NCI-H748 treated with DMSO at 0.1 percent for 48 hours (cell line): ENCODE results near the gene SNTG2.
A peak's percentile ranks its signal among the peaks of the same experiment; 100 is the strongest.

Experiments
- DNase-seq: peaks from one replicate; lab custom pipeline; 2025; lab: John Stamatoyannopoulos, UW

Gene SNTG2

GRCh38 chr2:1002350-1002749 is 51.7 kb downstream of the SNTG2 start:
- DNase-seq = no peak

DNA sequence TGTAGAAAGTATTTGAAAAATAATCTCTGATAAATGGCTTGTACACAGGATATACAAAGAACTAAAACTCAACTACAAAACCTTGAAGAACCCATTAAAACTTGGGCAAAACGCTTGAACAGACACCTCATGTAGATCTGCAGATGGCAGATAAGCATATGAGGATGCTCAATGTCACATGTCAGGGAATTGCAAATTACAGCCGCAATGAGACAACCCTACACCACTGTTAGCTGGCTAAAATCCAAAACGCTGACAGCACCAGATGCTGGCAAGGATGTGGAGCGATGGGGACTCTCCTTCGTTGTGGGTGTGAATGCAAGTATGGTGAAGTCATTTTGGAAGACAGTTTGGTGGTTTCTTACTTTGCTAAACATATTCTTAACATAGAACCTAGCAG is 53.7 kb downstream of the SNTG2 start:
- no peak for DNase-seq

DNA sequence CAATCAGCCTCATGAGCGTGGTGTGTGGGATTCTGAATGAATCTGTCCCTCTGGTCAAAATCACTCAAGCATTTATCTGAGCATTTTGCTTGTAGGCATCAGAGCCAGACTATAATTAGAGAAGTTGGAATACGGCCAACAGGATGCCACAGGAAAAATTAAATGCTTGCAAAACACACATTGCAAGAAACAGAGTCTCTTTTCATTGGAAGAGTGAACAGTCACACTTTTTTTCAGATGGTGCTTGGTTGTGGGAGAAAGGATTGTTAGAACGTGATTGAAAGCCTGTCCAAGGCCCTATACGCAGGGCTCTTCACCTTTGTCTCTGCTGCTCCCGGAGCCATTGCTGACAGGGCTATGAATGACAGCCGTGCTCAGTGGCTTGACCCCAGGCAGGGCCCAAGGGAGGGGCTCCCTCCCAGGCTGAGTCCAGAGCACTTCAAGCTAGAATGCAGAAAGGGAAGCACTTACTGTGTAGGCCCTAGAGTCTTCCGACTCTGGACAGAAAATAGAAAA is 59.8 kb downstream of the SNTG2 start:
- DNase-seq = peak; percentile 79

DNA sequence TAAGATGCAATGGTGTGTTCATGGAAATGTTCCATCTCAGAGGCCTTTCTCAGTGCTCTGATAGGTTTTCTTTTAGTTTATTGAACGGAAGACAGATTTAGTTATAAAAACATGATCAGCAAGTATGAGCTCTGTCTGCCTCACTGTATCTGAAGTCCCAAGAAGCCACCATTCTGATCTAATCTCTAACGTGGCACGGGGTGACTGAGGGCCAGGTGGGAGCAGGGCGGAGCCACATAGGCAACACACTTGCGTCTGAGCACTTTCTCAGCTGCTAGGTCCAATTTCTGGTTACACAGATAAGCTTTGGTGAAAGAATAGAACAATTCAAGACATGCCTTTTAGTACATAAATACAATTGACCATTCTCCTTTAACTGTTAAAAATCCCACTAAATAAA is 60.4 kb downstream of the SNTG2 start:
- no peak for DNase-seq

GRCh38 chr2:1011985-1012384 is 61.3 kb downstream of the SNTG2 start:
- DNase-seq = no peak

DNA sequence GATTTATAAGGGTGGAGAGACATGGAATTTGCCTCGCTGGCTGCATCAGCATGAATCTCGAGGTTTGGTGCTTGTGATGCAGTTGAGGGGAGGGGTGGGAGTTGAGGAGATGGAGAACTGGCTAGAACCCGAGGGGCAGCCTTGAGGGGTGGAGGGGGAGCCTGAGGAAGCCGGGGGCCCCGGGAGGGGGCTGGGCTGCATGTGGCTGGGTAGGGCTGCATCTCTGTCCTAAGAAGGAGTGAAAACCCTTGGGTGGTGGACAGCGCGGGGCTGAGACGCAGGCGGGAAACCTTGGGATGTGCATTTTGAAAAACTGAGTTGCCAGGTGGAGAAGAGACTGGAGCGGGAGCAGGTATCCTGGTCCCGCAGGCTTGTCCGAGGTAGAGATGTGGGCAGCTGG is 64.2 kb downstream of the SNTG2 start:
- no peak for DNase-seq

DNA sequence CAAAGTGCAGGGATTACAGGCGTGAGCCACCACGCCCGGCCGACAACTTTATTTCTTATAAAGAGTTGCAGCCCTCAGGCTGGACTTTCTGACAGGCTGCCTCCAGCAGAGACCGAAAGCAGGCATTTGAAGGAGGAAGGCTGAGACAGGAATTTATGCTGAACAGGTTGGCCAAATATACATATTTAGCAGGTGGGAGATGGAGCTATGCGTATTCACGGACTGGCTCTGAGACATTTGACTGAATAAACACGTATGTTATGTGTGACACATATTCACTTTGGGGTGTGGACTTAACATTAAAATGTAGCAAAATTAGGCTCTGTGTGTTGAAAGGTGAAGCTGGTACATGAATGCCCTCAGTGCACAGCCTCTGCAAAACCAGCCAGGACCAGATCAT is 65.9 kb downstream of the SNTG2 start:
- DNase-seq = no peak

DNA sequence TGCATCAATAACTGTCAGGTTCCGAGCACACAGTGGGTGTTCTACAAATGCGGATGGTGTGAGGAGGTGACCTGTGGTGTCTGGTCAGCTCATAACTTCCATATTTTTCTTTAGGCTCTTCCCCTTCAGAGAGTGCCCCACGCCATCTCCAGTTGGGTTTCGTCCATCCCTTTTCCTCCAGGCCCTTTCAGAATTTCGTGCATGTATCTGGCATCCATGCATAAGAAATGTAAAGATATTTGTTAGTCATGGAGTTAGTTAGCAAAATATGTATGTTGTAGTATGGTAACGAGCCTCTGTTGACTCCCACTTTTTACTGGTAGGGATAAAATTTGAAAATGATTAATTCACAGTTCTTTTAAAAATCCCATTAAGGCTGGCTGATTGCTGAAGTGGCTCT is 67.2 kb downstream of the SNTG2 start:
- DNase-seq = no peak

DNA sequence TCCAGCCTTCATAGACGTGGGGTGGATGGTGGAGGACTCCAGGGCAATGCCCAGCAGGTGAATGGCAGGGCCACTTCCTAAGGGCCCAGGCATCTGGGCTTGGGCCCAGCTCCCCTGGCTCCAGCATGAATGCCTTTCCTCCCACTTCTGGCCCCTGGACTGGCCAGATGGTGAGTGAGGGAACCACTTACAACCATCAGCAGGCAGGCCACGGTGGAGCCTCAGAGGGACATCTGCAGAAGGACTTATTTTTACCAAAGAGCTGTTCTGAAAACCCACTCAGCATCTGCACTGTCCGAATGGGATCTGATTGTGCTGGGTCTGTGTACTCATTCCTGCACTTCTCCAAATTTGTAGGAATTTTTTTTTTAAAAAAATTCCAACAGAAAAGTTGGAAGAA is 69.6 kb downstream of the SNTG2 start:
- DNase-seq = no peak

DNA sequence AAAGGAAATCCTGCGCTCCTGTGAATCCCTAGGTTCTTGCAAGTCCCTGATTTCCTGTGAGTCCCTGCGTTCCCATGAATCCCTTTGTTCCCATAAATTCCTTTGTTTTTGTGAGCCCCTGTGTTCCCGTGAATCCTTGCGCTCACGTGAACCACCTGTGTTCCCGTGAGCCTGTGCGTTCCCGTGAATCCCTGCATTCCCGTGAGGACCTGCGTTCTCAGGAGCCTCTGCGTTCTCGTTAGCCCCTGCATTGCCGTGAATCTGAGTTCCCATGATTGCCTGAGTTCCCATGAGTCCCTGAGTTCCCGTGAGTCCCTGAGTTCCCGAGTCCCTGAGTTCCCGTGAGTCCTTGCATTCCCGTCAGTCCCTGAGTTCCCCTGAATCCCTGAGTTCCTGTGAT is 71.5 kb downstream of the SNTG2 start:
- no peak for DNase-seq

- DNase-seq = no peak
Observed at GRCh38 chr2:1024981-1025380, 74.3 kb downstream of the SNTG2 start.

DNA sequence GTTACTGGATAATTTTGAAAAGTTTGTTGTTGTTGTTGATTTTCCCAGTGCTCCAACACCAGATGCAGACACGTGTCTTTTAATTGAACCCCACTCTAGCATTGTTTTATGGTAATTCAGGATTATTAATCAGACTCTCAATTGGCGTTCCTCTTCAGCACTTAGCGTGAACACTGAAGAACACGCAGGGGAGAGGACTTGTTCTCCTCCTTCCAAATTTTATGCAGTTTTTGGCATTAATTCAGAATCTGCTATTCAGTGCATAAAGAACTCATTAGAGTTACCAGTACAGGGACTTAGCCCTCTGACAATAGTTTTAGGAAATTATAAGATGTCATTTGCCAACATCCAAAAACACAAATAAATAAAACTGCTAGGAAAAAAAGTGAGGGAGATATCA is 75.5 kb downstream of the SNTG2 start:
- DNase-seq = no peak

GRCh38 chr2:1028831-1029230 is 78.2 kb downstream of the SNTG2 start:
- DNase-seq = no peak

DNA sequence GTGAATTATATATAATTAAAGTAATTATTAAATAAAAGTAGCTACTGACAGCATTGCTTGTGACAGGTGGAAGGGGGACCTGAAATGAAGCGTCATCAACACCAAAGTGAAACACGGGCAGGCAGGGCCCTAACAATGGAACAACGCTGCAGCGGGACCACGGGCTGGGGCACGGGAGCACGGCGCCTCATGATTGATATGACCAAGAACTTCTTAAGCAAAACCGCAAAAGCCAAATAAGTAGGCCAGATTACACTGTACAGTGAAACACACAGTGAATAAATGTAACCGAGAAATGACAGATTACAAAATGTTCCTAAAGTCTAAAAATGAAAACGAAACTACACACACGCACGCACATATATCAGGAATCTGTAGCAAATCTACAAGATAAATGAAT is 81.4 kb downstream of the SNTG2 start:
- no peak for DNase-seq

DNA sequence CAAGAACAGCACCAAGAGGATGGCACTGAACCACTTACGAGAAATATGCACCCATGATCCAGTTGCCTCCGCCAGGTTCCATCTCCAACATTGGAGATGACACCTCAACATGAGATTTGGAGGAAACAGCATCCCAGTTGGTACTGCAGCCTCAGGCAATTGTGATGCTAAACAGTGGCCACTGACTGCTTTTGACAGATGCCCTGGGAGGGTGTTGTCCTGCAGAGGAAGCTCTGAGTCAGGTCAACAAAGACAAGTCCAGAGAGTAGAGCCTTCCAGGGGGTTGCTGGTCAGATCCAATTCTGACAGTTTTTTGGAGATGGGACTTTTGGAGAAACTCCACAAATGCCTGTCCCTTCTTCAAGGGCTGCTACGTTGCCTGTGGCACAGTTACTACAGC is 82.4 kb downstream of the SNTG2 start:
- DNase-seq = no peak

GRCh38 chr2:1037066-1037465 is 86.4 kb downstream of the SNTG2 start:
- no peak for DNase-seq

DNA sequence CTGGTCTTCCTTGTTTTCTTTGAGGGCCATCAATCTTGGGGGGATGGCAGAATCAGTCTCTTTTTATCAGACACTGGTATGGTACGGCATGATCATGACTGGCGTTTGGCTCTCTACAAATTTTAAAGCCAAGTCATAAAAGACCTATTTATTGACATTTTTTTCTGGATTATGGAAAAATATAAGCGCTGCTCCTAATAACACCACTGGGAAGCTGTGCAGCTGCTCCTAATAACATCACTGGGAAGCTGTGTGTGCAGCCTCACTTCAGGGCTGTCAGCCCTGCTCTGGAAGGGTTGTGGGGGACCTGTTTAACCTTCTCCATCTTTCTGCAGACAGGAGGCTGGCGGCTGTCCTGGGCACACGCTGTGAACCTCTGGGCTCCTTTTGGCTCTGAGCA is 88.9 kb downstream of the SNTG2 start:
- DNase-seq = no peak

- DNase-seq = peak; percentile 17
Observed at GRCh38 chr2:1041012-1041805, 90.6 kb downstream of the SNTG2 start.

DNA sequence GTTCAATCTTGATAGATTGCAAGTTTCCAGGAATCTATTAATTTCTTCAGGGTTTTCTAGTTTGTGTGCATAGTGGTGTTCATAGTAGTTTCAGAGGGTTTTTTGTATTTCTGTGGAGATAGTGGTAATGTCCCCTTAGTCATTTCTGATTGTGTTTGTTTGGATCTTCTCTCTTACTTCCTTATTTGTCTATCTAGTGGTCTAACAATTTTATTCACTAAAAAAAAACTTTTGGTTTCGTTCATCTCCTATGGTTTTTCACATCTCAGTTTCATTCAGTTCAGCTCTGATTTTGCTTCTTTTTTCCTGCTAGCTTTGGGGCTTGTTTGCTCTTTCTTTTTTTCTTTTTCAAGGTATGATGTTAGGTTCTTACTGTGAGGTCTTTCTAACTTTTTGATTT is 94.5 kb downstream of the SNTG2 start:
- no peak for DNase-seq

- no peak for DNase-seq
Observed at GRCh38 chr2:1046067-1046466, 95.4 kb downstream of the SNTG2 start.

DNA sequence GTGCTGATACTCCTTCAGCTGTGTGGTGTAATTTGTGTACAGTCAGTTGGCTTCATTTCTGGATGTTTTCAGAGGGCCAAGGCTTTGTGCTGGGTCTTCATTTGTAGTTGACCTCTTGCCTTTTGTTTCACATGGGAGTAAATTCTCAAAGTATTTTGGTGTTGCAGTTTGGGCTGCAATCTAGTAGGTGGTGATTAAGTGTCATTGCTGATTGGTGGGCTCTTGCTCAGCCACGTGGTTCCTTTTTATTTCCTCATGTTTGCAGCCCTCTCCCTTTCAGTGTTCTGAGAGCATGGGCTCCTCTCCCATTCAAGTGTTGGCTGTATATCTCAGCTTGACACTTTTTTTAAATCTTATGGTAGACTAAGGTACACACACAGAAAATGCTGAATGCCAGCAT is 96.8 kb downstream of the SNTG2 start:
- no peak for DNase-seq

DNA sequence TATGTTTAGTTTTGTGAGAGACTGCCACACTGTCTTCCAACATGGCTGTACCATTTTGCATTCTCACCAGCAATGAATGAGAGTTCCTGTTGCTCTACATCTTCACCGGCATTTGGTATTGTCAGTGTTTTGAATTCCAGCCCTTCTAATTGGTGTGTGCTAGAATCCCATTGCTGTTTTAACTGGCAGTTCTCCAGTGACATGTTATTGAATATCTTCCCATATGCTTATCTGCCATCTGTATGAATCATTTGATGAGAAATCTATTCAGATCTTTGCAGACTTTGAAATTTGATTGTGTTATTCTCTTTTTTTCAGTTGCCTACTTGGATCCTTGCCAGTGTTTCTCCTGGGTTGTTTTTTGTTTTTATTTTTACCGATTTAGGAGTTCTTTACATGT is 99.0 kb downstream of the SNTG2 start:
- no peak for DNase-seq

- DNase-seq = no peak
Observed at GRCh38 chr2:1051075-1051474, 100.4 kb downstream of the SNTG2 start.

GRCh38 chr2:1052771-1053191 is 102.1 kb downstream of the SNTG2 start:
- no peak for DNase-seq
